GM21447 (cell line): ENCODE data around the gene CDKN1C.

Experiments used
- ATAC-seq: cut with Tn5 transposase; IDR thresholded peaks from one replicate; pipeline ENCODE4 v1.9.1; 2021; ENCODE audit not compliant: unreplicated experiment

The CDKN1C gene

GRCh38 chr11:2848497-2848896, 37.1 kb downstream of the CDKN1C start:
- no peak for ATAC-seq

DNA sequence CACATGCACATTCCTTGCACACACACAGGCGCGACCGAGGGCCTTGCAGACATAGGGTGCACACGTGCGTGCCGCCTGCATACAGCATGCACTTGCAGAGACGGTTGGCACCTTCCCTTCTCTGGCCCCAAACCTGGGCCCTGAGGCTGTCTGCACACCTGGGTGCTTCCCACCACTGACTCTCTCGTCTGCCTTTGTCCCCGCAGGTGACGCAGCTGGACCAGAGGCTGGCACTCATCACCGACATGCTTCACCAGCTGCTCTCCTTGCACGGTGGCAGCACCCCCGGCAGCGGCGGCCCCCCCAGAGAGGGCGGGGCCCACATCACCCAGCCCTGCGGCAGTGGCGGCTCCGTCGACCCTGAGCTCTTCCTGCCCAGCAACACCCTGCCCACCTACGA, 38.0 kb downstream of the CDKN1C start:
- ATAC-seq: no peak

DNA sequence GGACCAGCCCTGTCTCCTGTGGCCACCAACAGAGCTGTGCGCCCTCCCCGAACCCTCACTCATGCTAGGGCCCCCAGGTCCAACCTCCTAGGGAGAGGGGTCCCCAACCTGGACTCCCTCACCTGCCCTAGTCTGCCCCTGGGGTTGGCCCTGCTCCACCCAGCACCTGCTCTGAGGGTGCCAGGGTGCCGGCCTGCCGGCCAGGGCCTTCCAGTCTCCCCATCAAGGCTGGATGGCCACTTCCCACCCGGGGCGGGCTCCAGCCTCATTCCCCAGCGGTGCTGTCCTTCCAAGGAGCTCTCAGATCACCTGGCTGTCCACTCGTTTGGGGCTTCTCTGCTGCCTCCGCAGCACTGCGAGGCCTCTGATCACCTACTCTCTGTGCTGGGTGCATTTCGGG, 39.1 kb downstream of the CDKN1C start:
- no peak for ATAC-seq

GRCh38 chr11:2846056-2846455, 39.5 kb downstream of the CDKN1C start:
- ATAC-seq: no peak

DNA sequence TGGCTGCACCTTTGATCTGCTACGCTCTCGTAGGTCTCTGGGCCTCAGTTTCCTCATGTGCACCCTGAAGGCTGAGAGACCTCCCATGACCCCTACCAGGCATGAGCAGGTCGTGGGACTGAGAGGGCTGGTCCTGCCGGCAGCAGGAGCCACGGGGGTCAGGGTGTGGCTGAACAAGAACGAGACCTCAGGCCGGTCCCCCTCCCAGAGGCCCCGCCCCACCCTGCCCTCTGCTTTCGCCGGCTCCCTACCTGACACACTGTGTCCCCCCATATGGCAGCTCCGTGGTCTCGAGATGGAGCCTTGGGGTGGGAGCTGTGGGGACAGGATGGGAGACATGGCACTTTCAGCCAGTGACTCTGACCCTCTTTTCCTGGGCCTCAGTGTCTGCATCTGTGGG, 40.6 kb downstream of the CDKN1C start:
- ATAC-seq: no peak

DNA sequence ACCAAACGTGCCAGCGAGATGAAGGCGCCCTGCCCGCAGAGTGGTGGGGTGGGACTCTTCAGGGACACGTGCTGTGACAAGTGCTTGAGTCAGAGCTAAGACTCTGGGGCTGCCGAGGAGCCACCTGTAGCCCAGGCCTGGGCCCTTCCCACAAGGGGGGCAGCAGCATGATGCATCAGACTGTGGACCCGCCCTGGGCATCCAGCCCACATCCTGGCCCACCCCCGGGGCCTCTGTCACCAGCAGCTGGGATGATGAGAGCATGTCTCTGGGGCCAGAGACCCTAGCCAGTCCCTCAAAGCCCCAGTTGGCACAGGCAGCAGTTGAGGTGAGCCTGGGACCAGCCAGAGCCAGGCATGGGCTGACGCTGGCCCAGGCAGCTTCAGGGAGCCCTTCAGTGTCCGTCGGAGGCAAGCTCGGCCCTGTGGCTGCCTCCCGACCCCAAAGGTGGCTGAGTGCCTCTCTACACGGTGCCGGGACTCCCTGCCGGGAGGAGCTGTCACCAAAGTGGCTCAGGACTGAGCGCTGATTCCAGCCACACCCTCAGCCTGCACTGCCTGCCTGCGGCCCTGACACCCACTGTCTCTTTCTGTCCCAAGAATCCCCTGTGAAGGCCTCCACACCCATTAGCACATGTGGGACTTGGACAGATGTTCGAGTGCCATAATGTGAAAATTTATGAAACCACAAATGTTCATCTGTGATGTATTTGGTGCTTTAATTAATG, 41.3 kb downstream of the CDKN1C start:
- ATAC-seq: no peak

DNA sequence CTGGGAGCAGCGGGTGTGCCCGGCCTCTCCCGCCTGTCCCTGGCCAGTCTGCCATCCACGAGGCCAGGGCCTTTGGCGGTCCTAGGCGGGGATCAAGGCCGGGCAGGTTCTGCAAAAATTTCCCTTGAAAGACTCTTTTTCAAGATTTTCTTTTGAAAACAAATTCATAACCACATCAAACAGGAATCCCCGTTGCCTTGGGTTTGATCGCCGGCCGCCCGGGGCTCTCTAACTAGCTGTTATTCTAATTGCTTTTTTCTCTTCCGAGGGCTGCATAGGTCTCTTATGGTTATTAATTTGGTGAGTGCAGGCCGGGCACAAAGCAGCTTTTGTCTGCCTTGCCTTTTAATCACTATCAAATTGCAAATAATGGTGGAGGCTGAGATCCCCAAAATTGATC, 42.0 kb downstream of the CDKN1C start:
- no peak for ATAC-seq

DNA sequence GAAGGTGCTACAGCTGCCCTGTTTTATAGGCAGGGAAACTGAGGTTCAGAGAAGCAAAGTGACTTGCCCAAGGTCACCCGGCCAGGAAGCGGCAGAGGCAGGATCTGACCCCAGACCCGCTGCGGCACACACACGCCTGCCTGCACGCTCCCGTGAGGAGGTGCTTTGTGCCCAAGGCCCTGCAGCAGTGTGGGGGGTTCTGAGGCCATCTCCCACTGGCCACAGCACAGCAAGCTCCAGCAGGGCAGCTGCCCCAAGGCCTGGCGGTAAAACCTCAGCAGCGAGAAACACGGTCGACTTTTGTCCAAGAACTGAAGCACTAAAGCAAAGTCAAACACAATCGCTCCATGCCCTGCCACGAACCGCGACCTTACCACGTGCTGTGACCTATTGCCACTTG, 42.7 kb downstream of the CDKN1C start:
- no peak for ATAC-seq

DNA sequence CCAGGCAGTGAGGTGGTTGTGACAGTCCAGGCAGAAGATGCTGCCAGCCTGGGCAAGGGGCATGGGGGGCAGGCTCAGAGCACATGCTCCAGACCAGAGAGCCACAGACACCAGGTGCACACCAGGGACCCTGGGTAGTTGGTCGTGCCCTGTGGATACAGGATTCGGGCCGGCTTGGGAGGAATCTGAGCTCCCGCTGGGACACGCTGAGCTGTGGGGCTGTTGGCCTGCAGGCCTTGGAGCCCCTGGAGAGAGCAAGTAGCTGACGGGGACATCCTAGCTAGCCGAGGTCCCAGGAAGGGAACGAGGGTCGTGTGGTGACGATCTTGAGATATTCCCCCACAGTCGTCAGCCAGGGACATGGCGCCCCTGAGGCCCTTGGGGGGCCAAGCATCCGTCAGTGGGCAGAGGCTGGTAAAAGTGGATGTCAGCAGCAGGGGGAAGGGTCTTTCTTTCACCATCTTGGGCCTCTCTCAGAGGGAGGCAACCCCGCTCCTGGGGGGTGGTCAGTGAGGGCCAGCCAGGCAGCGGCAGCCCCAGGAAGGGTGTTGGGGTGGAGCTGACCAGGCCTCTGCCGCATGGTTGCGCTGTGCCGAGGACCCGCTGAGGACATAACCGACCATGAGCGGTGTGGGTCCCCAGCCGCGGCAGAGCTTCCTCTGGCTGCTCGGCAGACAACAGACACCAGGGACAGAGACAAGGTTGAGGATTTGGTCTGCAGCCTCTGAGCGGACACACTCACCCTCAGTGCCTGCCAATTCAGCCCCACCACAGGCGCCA, 44.0 kb downstream of the CDKN1C start:
- ATAC-seq: no peak

- no peak for ATAC-seq
Measured at GRCh38 chr11:2839395-2839943, 46.1 kb downstream of the CDKN1C start.

- no peak for ATAC-seq
Measured at GRCh38 chr11:2838676-2839294, 46.8 kb downstream of the CDKN1C start.

DNA sequence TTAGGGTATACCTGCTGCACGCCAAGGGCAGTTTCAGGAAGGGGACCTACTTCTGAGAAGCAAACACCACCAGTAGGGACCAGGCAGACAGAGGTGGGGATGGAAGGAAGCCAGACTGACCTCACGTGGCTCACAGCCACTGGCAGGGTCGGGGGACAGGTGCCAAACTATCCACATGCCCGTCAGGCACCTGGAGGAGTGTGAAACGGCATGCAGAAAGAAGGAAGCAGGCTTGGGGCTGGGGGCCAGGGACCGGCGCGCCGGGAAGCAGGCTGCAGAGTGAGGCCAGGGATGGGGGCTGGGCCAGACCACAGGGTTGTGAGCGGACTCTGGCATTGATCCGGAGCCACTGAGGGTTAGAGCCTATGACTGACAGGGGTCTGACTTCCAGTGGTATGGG, 47.5 kb downstream of the CDKN1C start:
- ATAC-seq: no peak

GRCh38 chr11:2837651-2838050, 47.9 kb downstream of the CDKN1C start:
- ATAC-seq: no peak

DNA sequence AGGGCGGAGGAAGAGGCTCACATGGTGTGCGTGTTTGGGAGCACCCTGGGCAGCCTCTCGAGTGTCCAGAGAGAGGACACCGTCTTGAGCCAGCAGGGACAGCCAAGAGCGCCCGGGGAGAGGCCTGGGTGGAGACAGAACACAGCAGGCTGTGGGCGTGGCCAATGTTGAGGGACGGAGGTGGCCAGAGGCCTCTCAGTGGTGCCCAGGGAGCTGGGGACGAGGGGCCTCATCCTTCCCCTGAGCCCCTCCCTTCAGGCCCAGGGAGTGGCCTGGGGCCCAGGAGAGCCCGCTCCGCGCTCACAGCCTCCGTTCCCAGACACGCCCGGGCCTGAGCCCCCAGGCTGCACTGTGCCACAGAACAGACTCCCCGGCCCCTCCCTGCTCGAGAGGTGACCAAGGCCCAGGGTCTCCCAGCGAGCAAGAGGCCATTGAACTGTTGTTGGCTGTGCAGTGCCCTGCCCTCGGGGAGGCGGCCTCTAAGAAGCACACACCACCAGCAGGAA, 48.4 kb downstream of the CDKN1C start:
- no peak for ATAC-seq

DNA sequence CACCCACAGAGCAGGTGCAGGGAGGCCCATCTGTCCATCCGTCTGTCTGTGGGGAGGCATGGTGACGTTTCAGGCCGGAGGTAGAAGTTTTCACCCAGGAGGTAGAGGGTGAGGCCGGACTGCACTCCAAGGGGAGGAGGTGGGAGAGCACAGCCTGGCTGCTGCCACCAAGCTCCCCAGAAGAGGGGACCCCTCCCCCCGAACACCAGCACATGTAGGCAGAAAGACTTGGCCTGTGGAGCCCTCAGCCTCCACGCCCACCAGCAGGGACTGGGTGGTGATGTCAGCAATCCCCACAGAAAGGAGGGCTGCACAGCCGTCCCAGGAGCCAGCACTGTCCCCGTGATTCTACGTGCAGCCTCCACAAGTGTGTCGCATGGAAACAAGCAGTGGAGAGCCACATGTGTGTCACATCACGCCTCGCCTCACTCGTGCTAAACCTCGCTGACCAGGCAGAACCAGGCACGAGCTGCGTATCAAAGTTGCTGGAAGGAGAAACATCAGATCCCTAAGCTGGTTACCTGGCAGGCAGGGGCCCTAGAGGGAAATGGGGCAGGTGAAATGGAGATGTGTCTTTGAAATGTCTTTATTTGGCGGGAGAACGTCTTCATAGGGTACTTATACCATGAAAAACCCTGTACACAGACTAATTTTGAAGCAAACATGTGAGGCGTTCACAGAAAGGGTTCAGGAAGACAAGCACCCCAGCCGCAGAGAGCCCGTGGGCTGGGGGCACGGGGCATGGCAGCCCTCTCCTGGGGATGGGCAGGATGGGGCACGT, 49.1 kb downstream of the CDKN1C start:
- ATAC-seq: no peak

DNA sequence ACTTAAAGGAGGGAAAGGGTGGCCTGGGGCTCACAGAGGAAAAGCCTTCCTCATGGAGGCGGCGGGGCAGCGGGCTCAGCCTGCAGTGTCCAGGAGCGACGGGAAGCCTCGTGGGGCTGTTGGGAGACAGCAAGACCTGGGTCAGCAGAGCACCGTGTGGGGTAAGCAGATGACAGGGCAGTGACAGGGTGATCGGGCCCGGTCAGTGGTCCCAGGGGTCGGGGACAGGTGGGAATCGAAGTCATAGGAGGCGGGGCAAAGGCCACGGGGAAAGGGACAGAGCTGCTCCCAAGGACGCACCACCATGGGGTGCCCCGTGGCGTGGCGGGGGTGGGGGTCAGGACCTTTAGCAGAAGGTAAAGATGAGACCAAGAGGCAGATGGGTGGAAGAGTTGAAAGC, 49.8 kb downstream of the CDKN1C start:
- ATAC-seq: no peak

GRCh38 chr11:2835296-2835695, 50.3 kb downstream of the CDKN1C start:
- no peak for ATAC-seq

- ATAC-seq: no peak
Measured at GRCh38 chr11:2834503-2835273, 50.9 kb downstream of the CDKN1C start.

DNA sequence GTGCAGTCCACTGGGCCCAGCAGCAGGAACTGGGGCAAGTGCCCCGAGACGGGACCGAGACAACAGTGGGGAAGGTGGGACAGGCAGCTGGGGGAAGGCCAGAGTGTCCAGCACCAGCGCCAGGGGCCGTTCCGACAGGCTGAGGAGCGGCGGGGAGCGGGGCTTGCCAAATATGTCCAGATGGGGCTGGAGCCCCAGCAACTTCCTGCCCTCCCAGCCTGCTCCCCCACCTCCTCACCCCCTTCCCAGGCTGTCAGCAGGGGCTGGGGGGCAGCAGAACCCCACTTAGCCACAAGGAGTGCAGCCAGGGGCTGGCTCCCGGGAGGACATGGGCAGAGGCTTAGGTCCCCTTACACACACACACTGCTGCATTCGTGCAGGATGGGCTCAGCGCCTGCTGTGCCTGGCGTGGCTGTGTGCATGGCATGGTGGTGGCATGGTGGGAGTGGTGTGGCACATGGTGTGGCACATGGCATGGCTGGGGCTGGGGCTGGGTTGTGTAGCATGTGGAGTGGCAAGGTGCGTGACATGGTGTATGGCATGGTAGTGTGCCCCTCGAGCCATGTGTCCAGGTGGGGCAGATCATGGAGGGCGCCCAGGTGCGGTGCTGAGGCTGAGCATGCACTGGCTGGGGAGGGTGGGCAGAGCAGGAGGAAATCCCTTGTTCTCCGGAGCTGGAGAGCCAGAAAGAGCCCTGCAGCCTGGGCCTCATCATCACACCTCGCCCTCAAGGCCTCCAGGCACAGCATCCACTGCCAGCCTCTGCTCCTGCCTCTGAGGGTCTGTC, 51.7 kb downstream of the CDKN1C start:
- ATAC-seq: no peak
